ENCODE results near the gene KAT2A.
A peak's percentile ranks its signal among the peaks of the same experiment; 100 is the strongest.

Gene KAT2A

DNA sequence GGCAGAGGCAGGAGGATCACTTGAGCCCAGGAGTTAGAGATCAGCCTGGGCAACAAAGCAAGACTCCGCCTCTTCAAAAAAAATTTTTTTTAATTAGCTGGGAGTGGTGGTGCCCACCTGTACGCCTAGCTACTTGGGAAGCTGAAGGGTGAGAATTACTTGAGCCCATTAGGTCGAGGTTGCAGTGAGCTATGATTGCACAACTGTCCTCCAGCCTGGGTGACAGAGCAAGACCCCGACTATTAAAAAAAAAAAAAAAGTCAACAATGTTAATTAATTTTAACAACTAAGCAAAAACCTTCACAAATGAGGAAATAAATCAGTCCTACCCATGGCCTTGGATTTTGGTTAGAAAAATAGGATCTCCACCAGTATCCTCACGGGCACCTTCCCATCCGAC is 14.0 kb downstream of the KAT2A start:
- no peaks in the 10 kb centered on the region for H3K9me3 ChIP-seq
- H3K4me3 ChIP-seq (ENCODE audit: low read depth in 1 of 2, low read length in 1 of 2), result peak overlapping the region; percentile 41 to 56
- H3K36me3 ChIP-seq, result peaks cover 16% of the 10 kb centered on the region
- TF ChIP-seq, protein P1, sequence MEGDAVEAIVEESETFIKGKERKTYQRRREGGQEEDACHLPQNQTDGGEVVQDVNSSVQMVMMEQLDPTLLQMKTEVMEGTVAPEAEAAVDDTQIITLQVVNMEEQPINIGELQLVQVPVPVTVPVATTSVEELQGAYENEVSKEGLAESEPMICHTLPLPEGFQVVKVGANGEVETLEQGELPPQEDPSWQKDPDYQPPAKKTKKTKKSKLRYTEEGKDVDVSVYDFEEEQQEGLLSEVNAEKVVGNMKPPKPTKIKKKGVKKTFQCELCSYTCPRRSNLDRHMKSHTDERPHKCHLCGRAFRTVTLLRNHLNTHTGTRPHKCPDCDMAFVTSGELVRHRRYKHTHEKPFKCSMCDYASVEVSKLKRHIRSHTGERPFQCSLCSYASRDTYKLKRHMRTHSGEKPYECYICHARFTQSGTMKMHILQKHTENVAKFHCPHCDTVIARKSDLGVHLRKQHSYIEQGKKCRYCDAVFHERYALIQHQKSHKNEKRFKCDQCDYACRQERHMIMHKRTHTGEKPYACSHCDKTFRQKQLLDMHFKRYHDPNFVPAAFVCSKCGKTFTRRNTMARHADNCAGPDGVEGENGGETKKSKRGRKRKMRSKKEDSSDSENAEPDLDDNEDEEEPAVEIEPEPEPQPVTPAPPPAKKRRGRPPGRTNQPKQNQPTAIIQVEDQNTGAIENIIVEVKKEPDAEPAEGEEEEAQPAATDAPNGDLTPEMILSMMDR (IDR thresholded peaks at IDR 0.05), result no peak
- H3K27me3 ChIP-seq, result no peaks in the 10 kb centered on the region
- H3K27ac ChIP-seq, result no peak overlapping the region
- H3K4me1 ChIP-seq (ENCODE audit: control insufficient read depth in 1 of 2, insufficient read depth in 1 of 2, low read depth in 1 of 2, low read length in 1 of 2), result peaks cover 10 to 20% of the 10 kb centered on the region in 2 experiments

DNA sequence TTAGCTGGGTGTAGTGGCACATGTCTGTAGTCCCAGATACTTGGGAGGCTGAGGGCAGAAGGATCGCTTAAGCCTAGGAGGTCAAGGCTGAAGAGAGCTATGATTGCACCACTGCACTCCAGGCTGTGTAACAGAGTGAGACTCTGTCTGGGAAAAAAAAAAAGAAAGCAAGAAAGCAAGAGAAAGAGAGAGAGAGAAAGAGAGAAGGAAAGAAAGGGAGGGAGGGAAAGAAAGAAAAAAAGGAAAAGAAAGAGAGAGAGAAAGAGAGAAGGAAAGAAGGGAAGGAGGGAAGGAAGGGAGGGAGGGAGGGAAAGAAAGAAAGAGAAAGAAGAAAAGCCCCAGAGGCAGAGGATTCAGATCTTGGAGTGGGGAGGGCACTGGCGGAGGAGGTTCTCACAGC is 15.2 kb downstream of the KAT2A start:
- no peaks in the 10 kb centered on the region for H3K27me3 ChIP-seq
- no peak overlapping the region for H3K4me3 ChIP-seq (ENCODE audit: low read depth in 1 of 2, low read length in 1 of 2)
- TF ChIP-seq, protein P1 (IDR thresholded peaks at IDR 0.05), result no peak
- H3K4me1 ChIP-seq (ENCODE audit: control insufficient read depth in 1 of 2, insufficient read depth in 1 of 2, low read depth in 1 of 2, low read length in 1 of 2), result peaks cover 3 to 11% of the 10 kb centered on the region in 2 experiments
- H3K27ac ChIP-seq, result no peak overlapping the region
- H3K9me3 ChIP-seq, result no peaks in the 10 kb centered on the region
- peaks cover 16% of the 10 kb centered on the region for H3K36me3 ChIP-seq

GRCh38 chr17:42104264-42104663 is 16.9 kb downstream of the KAT2A start:
- no peak overlapping the region for H3K27ac ChIP-seq
- H3K4me1 ChIP-seq (ENCODE audit: control insufficient read depth in 1 of 2, insufficient read depth in 1 of 2, low read depth in 1 of 2, low read length in 1 of 2), result peaks cover 3 to 11% of the 10 kb centered on the region in 2 experiments
- peaks cover 16% of the 10 kb centered on the region for H3K36me3 ChIP-seq
- peaks cover 2% of the 10 kb centered on the region for H3K27me3 ChIP-seq
- TF ChIP-seq, protein P1 (IDR thresholded peaks at IDR 0.05), result no peak
- H3K4me3 ChIP-seq (ENCODE audit: low read depth in 1 of 2, low read length in 1 of 2), result no peak overlapping the region
- no peaks in the 10 kb centered on the region for H3K9me3 ChIP-seq

- H3K36me3 ChIP-seq, result peaks cover 12% of the 10 kb centered on the region
- H3K4me3 ChIP-seq (ENCODE audit: low read depth in 1 of 2, low read length in 1 of 2), result no peak overlapping the region
- no peaks in the 10 kb centered on the region for H3K9me3 ChIP-seq
- peaks cover 11% of the 10 kb centered on the region for H3K27me3 ChIP-seq
- H3K4me1 ChIP-seq (ENCODE audit: control insufficient read depth in 1 of 2, insufficient read depth in 1 of 2, low read depth in 1 of 2, low read length in 1 of 2), result peaks cover 3 to 12% of the 10 kb centered on the region in 2 experiments
- TF ChIP-seq, protein P1 (IDR thresholded peaks at IDR 0.05), result no peak
- H3K27ac ChIP-seq, result no peak overlapping the region
These were observed 17.8 kb downstream of the KAT2A start for GRCh38 chr17:42103221-42103954.

GRCh38 chr17:42101513-42102292 is 19.5 kb downstream of the KAT2A start:
- Histone ChIP-seq H3K27ac (no peak overlapping the region), H3K4me3 (ENCODE audit: low read depth in 1 of 2, low read length in 1 of 2) (no peak overlapping the region), H3K4me1 (ENCODE audit: control insufficient read depth in 1 of 2, insufficient read depth in 1 of 2, low read depth in 1 of 2, low read length in 1 of 2) (peaks cover 3 to 6% of the 10 kb centered on the region in 2 experiments), H3K9me3 (no peaks in the 10 kb centered on the region), H3K27me3 (peaks cover 28% of the 10 kb centered on the region), H3K36me3 (peaks cover 12% of the 10 kb centered on the region)
- TF ChIP-seq, protein P1 (IDR thresholded peaks at IDR 0.05), result peak; percentile 61

All from neutrophil (primary cell).